T-cell (primary cell): ENCODE results near the gene CD22. TPM values are rescaled to one million over a fixed set of nuclear protein-coding genes. Genes with fewer than 3 reads are reported as not detected.

Experiments
- total RNA-seq, 35 experiments: library from RNA in 6 of 35; stranded (reverse) in 6 of 35; fragments of 120-200 nt in 1 of 35; gene quantifications; one replicate each; pipeline versions ENCODE4 v1.2.1 to v1.2.4 and lab custom pipeline; 2013 to 2026

Gene CD22
- total RNA-seq, 5 donors from 2014 or later (not counting 1 experiment from before 2014, with no cell fraction given), result 6.6 to 25.7 (median 8.7) TPM

Other genes starting within 250 kb of the CD22 start
- gene FXYD3, start 213.4 kb upstream of the CD22 start, total RNA-seq, result 1 to 10 TPM in 1 of 5 donors, under 1 TPM in 1, not detected in 3; 0.79 to 1.1 TPM
- 1 to 10 TPM in 1 of 5 donors, under 1 TPM in 4; 0.15 to 1.1 (median 0.89) TPM for gene LGI4, start 194.1 kb upstream of the CD22 start, total RNA-seq
- gene FXYD1, start 190.4 kb upstream of the CD22 start, total RNA-seq, result 1 to 10 TPM in 4 of 5 donors, under 1 TPM in 1; 0.70 to 7.7 (median 4.8) TPM
- gene FXYD7, start 185.9 kb upstream of the CD22 start, total RNA-seq, result 10 to 100 TPM in 4 of 5 donors, 1 to 10 TPM in 1; 8.8 to 24.0 (median 12.6) TPM
- gene FXYD5, start 174.5 kb upstream of the CD22 start, total RNA-seq, result 100 to 1,000 TPM; 440 to 616 (median 504) TPM
- gene FAM187B, start 100.4 kb upstream of the CD22 start, total RNA-seq, result not detected
- 10 to 100 TPM; 36.8 to 64.9 (median 57.4) TPM for gene LSR, start 80.2 kb upstream of the CD22 start, total RNA-seq
- 100 to 1,000 TPM; 207 to 255 (median 249) TPM for gene USF2, start 60.2 kb upstream of the CD22 start, total RNA-seq
- 1 to 10 TPM in 4 of 5 donors, under 1 TPM in 1; 0.65 to 1.9 (median 1.1) TPM for gene HAMP, start 46.7 kb upstream of the CD22 start, total RNA-seq
- under 1 TPM in 2 of 5 donors, not detected in 3; 0.16 to 0.19 TPM for gene MAG, start 37.0 kb upstream of the CD22 start, total RNA-seq
- gene FFAR1, start 18.7 kb downstream of the CD22 start, total RNA-seq, result under 1 TPM in 2 of 5 donors, not detected in 3; 0.21 to 0.35 TPM
- under 1 TPM in 1 of 5 donors, not detected in 4; 0.47 TPM for gene FFAR3, start 29.3 kb downstream of the CD22 start, total RNA-seq
- not detected for gene GPR42, start 41.9 kb downstream of the CD22 start, total RNA-seq
- not detected for gene FFAR2, start 119.1 kb downstream of the CD22 start, total RNA-seq
- not detected for gene KRTDAP, start 161.3 kb downstream of the CD22 start, total RNA-seq
- 1 to 10 TPM in 4 of 5 donors, not detected in 1; 1.8 to 2.3 (median 2.1) TPM for gene DMKN, start 184.5 kb downstream of the CD22 start, total RNA-seq
- under 1 TPM in 1 of 5 donors, not detected in 4; 0.23 TPM for gene SBSN, start 199.1 kb downstream of the CD22 start, total RNA-seq
- not detected for gene GAPDHS, start 204.3 kb downstream of the CD22 start, total RNA-seq
- gene TMEM147, start 216.4 kb downstream of the CD22 start, total RNA-seq, result 10 to 100 TPM; 27.5 to 46.6 (median 44.2) TPM
- gene ATP4A, start 234.5 kb downstream of the CD22 start, total RNA-seq, result not detected